Caco-2 (cell line): ENCODE results near the gene TMLHE. TPM values are rescaled to one million over a fixed set of nuclear protein-coding genes. Genes with fewer than 3 reads are reported as not detected.
"Not testable (repeated sequence)": the region's sequence is repeated elsewhere in the genome, so short reads cannot be mapped to it uniquely, and the experiment has no call there.

Source experiments
- BruUV-seq: library from RNA; stranded (reverse); fragments of 400-500 nt; replicated peaks from 2 replicates; lab custom pipeline; 2021; lab: Mats Ljungman, UMichigan
- CTCF ChIA-PET: fragments of 300-600 bp; sonication (Branson Sonifier 250); formaldehyde crosslinking; loops from one replicate; lab custom pipeline; 2022; ENCODE audit warnings: antibody characterized with exemption; lab: Charles Lee
- POLR2A ChIA-PET: fragments of 300-600 bp; sonication (Branson Sonifier 250); formaldehyde crosslinking; loops from one replicate; lab custom pipeline; 2022; ENCODE audit warnings: antibody characterized with exemption; lab: Charles Lee
- DNase-seq, 2 experiments: peaks; one replicate each; pipeline versions ENCODE4 v3.0.0 to v3.0.0-alpha.2; 2020 to 2022
- H3K27me3 ChIP-seq: replicated peaks from 2 replicates; pipeline ENCODE4 v1.6.0; 2011; ENCODE audit warnings: low read length; ENCODE audit not compliant: control insufficient read depth, insufficient read depth
- H3K36me3 ChIP-seq: 2 replicates; pipeline ENCODE4 v1.5.1; 2011; ENCODE audit warnings: low read length; ENCODE audit not compliant: control insufficient read depth, insufficient read depth
- H3K4me1 ChIP-seq: fragments of 250-450 bp; sonication (Bioruptor Pico); 2 replicates; pipeline ENCODE4 v1.5.1; 2020; ENCODE audit warnings: mild to moderate bottlenecking
- H3K4me3 ChIP-seq: 2 replicates; pipeline ENCODE4 v1.5.1; 2011; ENCODE audit warnings: low read depth, mild to moderate bottlenecking, control low read depth, low read length
- H3K9me3 ChIP-seq: fragments of 250-450 bp; sonication (Bioruptor Pico); 2 replicates; pipeline ENCODE4 v1.5.1; 2020; ENCODE audit warnings: mild to moderate bottlenecking, moderate library complexity
- H3K27ac Mint-ChIP-seq: one replicate; pipeline ENCODE4 v1.8.0; 2022; ENCODE audit warnings: mixed read lengths; ENCODE audit not compliant: unreplicated experiment
- H3K27me3 Mint-ChIP-seq: one replicate; pipeline ENCODE4 v1.8.0; 2022; ENCODE audit warnings: mixed read lengths; ENCODE audit not compliant: insufficient read depth, unreplicated experiment
- H3K36me3 Mint-ChIP-seq: one replicate; pipeline ENCODE4 v1.8.0; 2022; ENCODE audit warnings: mild to moderate bottlenecking, mixed read lengths; ENCODE audit not compliant: insufficient read depth, unreplicated experiment
- H3K4me1 Mint-ChIP-seq: one replicate; pipeline ENCODE4 v1.8.0; 2022; ENCODE audit warnings: low read depth, mixed read lengths; ENCODE audit not compliant: unreplicated experiment
- H3K4me3 Mint-ChIP-seq: one replicate; pipeline ENCODE4 v1.8.0; 2022; ENCODE audit warnings: mild to moderate bottlenecking, moderate library complexity, mixed read lengths; ENCODE audit not compliant: unreplicated experiment
- H3K9me3 Mint-ChIP-seq: one replicate; pipeline ENCODE4 v1.8.0; 2022; ENCODE audit warnings: mixed read lengths; ENCODE audit not compliant: unreplicated experiment
- intact Hi-C: fragments of 100-400 bp; cut with micrococcal nuclease; formaldehyde crosslinking; loops from one replicate; pipeline ENCODE4 v1.10.0; 2022; ENCODE audit not compliant: unreplicated experiment
- total RNA-seq: library from RNA; stranded (reverse); gene quantifications from 2 replicates; pipeline ENCODE4 v1.2.3, GENCODE V29; 2022
- TF ChIP-seq, protein P1 (sequence below), 2 experiments: fragments of 200-600 bp in 1 of 2; IDR thresholded peaks; 1 replicate in 1 of 2; 2 replicates in 1 of 2; pipeline versions ENCODE4 v1.5.1 to v1.8.0; 2011 to 2022; ENCODE audit warnings: antibody characterized with exemption in 1 of 2, control low read depth in 1 of 2, inconsistent platforms in 1 of 2, low read depth in 1 of 2, low read length in 1 of 2, mild to moderate bottlenecking in 1 of 2, moderate library complexity in 1 of 2; ENCODE audit not compliant: insufficient read depth in 1 of 2, severe bottlenecking in 1 of 2, unreplicated experiment in 1 of 2

The TMLHE gene
- total RNA-seq, 1 experiment from 2014 or later = 14.0 TPM

DNA sequence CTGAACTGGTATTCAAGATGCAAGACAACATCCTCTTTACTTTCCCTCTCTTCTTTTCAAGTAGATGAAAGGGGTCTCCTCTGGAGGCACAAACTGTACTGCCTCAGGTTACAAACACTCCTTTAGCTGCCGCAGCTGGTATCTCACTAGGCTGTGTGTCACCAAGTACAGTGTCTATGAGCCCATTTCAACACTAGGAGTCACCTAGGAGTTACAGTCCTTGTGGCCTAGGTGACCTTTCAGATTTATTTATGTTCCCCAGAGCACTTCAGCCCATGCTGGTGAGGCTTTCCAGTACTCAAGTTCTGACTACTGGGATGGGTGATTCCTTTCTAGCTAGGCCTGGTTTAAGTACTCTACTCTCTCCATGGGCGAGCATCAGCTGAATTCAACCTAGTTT, 32.4 kb upstream of the TMLHE start:
- ChIA-PET CTCF (no interaction called here), POLR2A (no interaction called here)
- Mint-ChIP-seq H3K36me3 (no peaks in the 10 kb centered on the region), H3K4me1 (peaks cover 7% of the 10 kb centered on the region), H3K27ac (no peak overlapping the region), H3K27me3 (no peaks in the 10 kb centered on the region), H3K4me3 (no peak overlapping the region), H3K9me3 (no peaks in the 10 kb centered on the region)
- no peaks in the 10 kb centered on the region for H3K9me3 ChIP-seq
- H3K4me1 ChIP-seq = no peaks in the 10 kb centered on the region
- DNase-seq = no peak
- H3K4me3 ChIP-seq = no peak overlapping the region
- TF ChIP-seq, protein P1, sequence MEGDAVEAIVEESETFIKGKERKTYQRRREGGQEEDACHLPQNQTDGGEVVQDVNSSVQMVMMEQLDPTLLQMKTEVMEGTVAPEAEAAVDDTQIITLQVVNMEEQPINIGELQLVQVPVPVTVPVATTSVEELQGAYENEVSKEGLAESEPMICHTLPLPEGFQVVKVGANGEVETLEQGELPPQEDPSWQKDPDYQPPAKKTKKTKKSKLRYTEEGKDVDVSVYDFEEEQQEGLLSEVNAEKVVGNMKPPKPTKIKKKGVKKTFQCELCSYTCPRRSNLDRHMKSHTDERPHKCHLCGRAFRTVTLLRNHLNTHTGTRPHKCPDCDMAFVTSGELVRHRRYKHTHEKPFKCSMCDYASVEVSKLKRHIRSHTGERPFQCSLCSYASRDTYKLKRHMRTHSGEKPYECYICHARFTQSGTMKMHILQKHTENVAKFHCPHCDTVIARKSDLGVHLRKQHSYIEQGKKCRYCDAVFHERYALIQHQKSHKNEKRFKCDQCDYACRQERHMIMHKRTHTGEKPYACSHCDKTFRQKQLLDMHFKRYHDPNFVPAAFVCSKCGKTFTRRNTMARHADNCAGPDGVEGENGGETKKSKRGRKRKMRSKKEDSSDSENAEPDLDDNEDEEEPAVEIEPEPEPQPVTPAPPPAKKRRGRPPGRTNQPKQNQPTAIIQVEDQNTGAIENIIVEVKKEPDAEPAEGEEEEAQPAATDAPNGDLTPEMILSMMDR (IDR thresholded peaks at IDR 0.05; ENCODE audit: insufficient read depth in 1 of 2, low read depth in 1 of 2, low read length in 1 of 2, severe bottlenecking in 1 of 2, unreplicated experiment in 1 of 2) = no peak
- no peaks in the 10 kb centered on the region for H3K27me3 ChIP-seq
- intact Hi-C loops = no loop called here
- no TSS peak for BruUV-seq
- no peaks in the 10 kb centered on the region for H3K36me3 ChIP-seq

DNA sequence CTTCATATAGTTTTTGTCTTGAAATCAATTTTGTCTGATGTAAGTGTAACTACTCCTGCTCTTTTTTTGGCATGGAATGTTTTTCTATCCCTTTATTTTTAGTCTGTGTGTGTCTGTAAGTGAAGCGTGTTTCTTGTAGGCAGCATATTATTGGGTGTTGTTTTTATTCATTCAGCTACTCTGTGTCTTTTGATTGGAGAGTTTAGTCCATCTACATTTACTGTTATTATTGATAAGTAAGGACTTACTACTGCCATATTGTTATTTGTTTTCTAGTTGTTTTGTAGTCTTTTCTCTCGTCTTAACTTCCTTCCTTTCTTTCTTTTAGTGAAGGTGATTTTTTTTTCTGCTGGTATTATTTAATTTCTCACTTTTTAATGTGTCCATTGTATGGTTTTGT, 30.5 kb upstream of the TMLHE start:
- no peaks in the 10 kb centered on the region for H3K9me3 ChIP-seq
- H3K4me1 ChIP-seq = no peaks in the 10 kb centered on the region
- no peak for DNase-seq
- Mint-ChIP-seq H3K9me3 (no peaks in the 10 kb centered on the region), H3K4me3 (no peak overlapping the region), H3K4me1 (peaks cover 7% of the 10 kb centered on the region), H3K27ac (no peak overlapping the region), H3K27me3 (no peaks in the 10 kb centered on the region), H3K36me3 (no peaks in the 10 kb centered on the region)
- no peaks in the 10 kb centered on the region for H3K36me3 ChIP-seq
- CTCF ChIA-PET = no interaction called here
- no peak overlapping the region for H3K4me3 ChIP-seq
- TF ChIP-seq, protein P1 (IDR thresholded peaks at IDR 0.05; ENCODE audit: insufficient read depth in 1 of 2, low read depth in 1 of 2, low read length in 1 of 2, severe bottlenecking in 1 of 2, unreplicated experiment in 1 of 2) = no peak
- no TSS peak for BruUV-seq
- POLR2A ChIA-PET = no interaction called here
- no peaks in the 10 kb centered on the region for H3K27me3 ChIP-seq
- intact Hi-C loops = no loop called here

DNA sequence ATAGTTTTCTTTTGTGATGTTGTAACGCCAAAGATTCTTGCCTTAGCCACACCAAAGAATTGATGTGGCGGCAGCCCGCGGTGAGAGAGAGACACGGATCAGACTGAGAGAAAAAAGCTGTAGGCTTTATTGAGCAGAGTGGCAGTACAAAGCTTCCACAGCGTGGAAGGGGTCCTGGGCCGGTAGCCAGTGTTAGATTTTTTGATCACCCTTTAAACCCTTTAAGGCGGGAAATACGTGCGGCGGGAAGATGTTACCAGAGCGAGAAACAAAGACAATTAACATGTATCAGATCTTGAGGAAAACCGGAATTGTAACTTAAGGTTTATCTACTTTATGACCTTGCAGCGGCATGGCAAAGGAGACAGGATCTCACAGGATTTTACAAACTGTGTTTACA, 28.6 kb upstream of the TMLHE start:
- CTCF ChIA-PET, H3K4me3 ChIP-seq, H3K27me3 Mint-ChIP-seq, H3K4me1 ChIP-seq, H3K9me3 ChIP-seq, H3K4me1 Mint-ChIP-seq, H3K9me3 Mint-ChIP-seq, H3K36me3 ChIP-seq, H3K36me3 Mint-ChIP-seq, POLR2A ChIA-PET, BruUV-seq, H3K27me3 ChIP-seq, H3K27ac Mint-ChIP-seq, intact Hi-C loops: not testable (repeated sequence)
- peak overlapping the region; percentile 68 for H3K4me3 Mint-ChIP-seq
- DNase-seq = peak in 1 of 2 experiments; percentile 0

DNA sequence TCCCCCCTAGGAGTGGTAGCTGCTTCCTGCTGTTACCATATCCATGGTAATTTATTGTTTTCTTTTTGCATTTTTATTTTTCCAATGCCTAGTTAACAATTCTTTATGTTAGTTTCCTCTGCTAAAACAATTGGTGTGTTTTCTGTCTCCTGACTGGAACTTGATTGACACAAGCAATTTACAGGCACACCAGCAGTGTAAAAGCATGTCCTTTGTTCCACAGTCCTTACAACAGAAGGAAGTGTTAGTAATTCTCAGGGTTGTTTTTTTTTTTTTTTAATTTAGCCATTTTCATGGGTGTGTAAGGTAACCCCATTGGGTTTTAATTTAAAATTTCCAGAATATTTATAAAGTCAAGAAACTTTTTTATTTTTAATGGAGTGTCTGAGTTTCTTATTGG, 25.0 kb upstream of the TMLHE start:
- H3K4me1 Mint-ChIP-seq = peaks cover 7% of the 10 kb centered on the region
- Histone ChIP-seq H3K36me3 (no peaks in the 10 kb centered on the region), H3K4me3 (no peak overlapping the region), H3K9me3 (no peaks in the 10 kb centered on the region), H3K4me1 (no peaks in the 10 kb centered on the region), H3K27me3 (no peaks in the 10 kb centered on the region)
- H3K27me3 Mint-ChIP-seq = no peaks in the 10 kb centered on the region
- intact Hi-C loops = no loop called here
- no peak overlapping the region for H3K27ac Mint-ChIP-seq
- no peaks in the 10 kb centered on the region for H3K36me3 Mint-ChIP-seq
- H3K4me3 Mint-ChIP-seq = no peak overlapping the region
- ChIA-PET CTCF (no interaction called here), POLR2A (no interaction called here)
- no peak for DNase-seq
- TF ChIP-seq, protein P1 (IDR thresholded peaks at IDR 0.05; ENCODE audit: insufficient read depth in 1 of 2, low read depth in 1 of 2, low read length in 1 of 2, severe bottlenecking in 1 of 2, unreplicated experiment in 1 of 2) = no peak
- H3K9me3 Mint-ChIP-seq = no peaks in the 10 kb centered on the region
- no TSS peak for BruUV-seq

- H3K27me3 ChIP-seq, POLR2A ChIA-PET, H3K9me3 ChIP-seq, H3K36me3 Mint-ChIP-seq, H3K4me3 Mint-ChIP-seq, DNase-seq, H3K9me3 Mint-ChIP-seq, H3K4me1 ChIP-seq, H3K4me1 Mint-ChIP-seq, H3K27me3 Mint-ChIP-seq, H3K36me3 ChIP-seq, CTCF ChIA-PET, BruUV-seq, H3K27ac Mint-ChIP-seq, H3K4me3 ChIP-seq, intact Hi-C loops: not testable (repeated sequence)
These were observed 22.3 kb upstream of the TMLHE start for GRCh38 chrX:155635019-155635418.
